Prostate gland (tissue), 2 donors: Measurements from ENCODE around the gene GOLPH3L.

Experiments
- CTCF ChIP-seq, 4 experiments: fragments of 200-600 bp in 2 of 4; fragments of 450-650 bp in 2 of 4; sonication (generic) in 2 of 4; IDR thresholded peaks; 1 replicate in 3 of 4; 2 replicates in 1 of 4; pipeline ENCODE4 v1.5.1; 2016 to 2019; ENCODE audit warnings: antibody characterized with exemption in 4 of 4, mild to moderate bottlenecking in 2 of 4, moderate library complexity in 2 of 4
- POLR2A ChIP-seq: fragments of 450-650 bp; IDR thresholded peaks from one replicate; pipeline ENCODE4 v1.6.1; 2016; ENCODE audit warnings: antibody characterized with exemption, mild to moderate bottlenecking
- POLR2AphosphoS5 ChIP-seq: sonication (generic); formaldehyde crosslinking; IDR thresholded peaks from one replicate; pipeline ENCODE4 v1.6.1; 2017; ENCODE audit warnings: antibody characterized with exemption

- TF ChIP-seq POLR2A (no peak), CTCF (IDR thresholded peaks at IDR 0.05) (no peak), POLR2AphosphoS5 (no peak)
Measured at GRCh38 chr1:150674881-150675280, 22.1 kb downstream of the GOLPH3L start.
